HCT116 (cell line): ENCODE results near the gene UCN2.

ENCODE experiments used
- CBX3 ChIP-seq: IDR thresholded peaks from 2 replicates; pipeline ENCODE4 v1.6.1; 2012; ENCODE audit warnings: low read depth
- CEBPB ChIP-seq: IDR thresholded peaks from 2 replicates; pipeline ENCODE4 v1.6.1; 2012; ENCODE audit warnings: low read depth
- CTCF ChIP-seq, 3 experiments: fragments of 200-600 bp in 1 of 3; sonication (generic) in 1 of 3; IDR thresholded peaks in 2 of 3; conservative IDR thresholded peaks in 1 of 3; 2 replicates each; pipeline ENCODE4 v1.5.1; 2012 to 2017; ENCODE audit warnings: low read depth in 2 of 3, low read length in 2 of 3, antibody characterized with exemption in 1 of 3, borderline replicate concordance in 1 of 3, control low read depth in 1 of 3, mild to moderate bottlenecking in 1 of 3, mixed read lengths in 1 of 3, mixed run types in 1 of 3, moderate library complexity in 1 of 3; ENCODE audit not compliant: insufficient read depth in 1 of 3
- EZH2 ChIP-seq: fragments of 200-600 bp; sonication (generic); IDR thresholded peaks from 2 replicates; pipeline ENCODE4 v1.6.1; 2017; ENCODE audit warnings: antibody characterized with exemption, mixed run types
- EZH2phosphoT487 ChIP-seq: fragments of 200-600 bp; IDR thresholded peaks from 2 replicates; pipeline ENCODE4 v1.6.1; 2018; ENCODE audit warnings: antibody characterized with exemption, borderline replicate concordance
- JUND ChIP-seq: IDR thresholded peaks from 2 replicates; pipeline ENCODE4 v1.6.1; 2012
- POLR2A ChIP-seq: IDR thresholded peaks from 2 replicates; pipeline ENCODE4 v1.7.0; 2011; ENCODE audit warnings: borderline replicate concordance; ENCODE audit not compliant: insufficient read depth, insufficient read length; ENCODE audit errors: extremely low read depth
- POLR2AphosphoS5 ChIP-seq: IDR thresholded peaks from 2 replicates; pipeline ENCODE4 v1.6.1; 2011; ENCODE audit warnings: mild to moderate bottlenecking, low read depth, low read length, moderate library complexity
- RAD21 ChIP-seq: IDR thresholded peaks from 2 replicates; pipeline ENCODE4 v1.6.1; 2012; ENCODE audit warnings: low read depth, mild to moderate bottlenecking
- SRF ChIP-seq: IDR thresholded peaks from 2 replicates; pipeline ENCODE4 v1.6.1; 2012; ENCODE audit warnings: low read depth
- TCF7L2 ChIP-seq: IDR thresholded peaks from 2 replicates; pipeline ENCODE4 v1.7.0; 2011; ENCODE audit warnings: borderline replicate concordance, inconsistent platforms; ENCODE audit not compliant: insufficient read depth, insufficient read length; ENCODE audit errors: extremely low read depth
- ZNF274 ChIP-seq: fragments of 200-500 bp; sonication (Bioruptor generic); IDR thresholded peaks from 2 replicates; pipeline ENCODE4 v1.6.1; 2014; ENCODE audit warnings: mild to moderate bottlenecking, low read depth, low read length, inconsistent platforms
- TF ChIP-seq, protein P1 (sequence below): IDR thresholded peaks from 2 replicates; pipeline ENCODE4 v1.6.1; 2012

DNA sequence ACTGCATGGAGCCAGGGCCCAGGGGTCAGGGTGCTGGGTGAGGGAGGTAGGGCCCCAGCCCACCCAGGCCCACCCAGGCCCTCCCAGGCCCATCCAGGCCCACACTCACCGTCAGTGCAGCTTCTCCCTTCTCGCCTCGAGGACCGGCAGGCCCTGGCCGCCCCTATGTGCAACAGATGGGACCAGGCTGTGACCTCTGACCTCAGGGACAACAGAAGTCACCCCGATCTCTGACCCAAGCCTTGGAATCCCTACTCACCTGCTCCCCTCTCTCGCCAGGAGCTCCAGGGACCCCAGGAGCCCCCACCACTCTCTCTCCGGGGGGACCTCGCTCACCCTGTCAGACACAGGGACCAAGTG is 2.8 kb upstream of the UCN2 start:
- TF ChIP-seq POLR2A: no peak
- no peak for TF ChIP-seq EZH2phosphoT487
- TF ChIP-seq, protein P1, sequence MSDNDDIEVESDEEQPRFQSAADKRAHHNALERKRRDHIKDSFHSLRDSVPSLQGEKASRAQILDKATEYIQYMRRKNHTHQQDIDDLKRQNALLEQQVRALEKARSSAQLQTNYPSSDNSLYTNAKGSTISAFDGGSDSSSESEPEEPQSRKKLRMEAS: no peak
- no peak for TF ChIP-seq CTCF (IDR thresholded peaks at IDR 0.05 in 2 of 3, conservative IDR thresholded peaks at IDR 0.05 in 1 of 3; ENCODE audit: borderline replicate concordance in 1 of 3, insufficient read depth in 1 of 3, low read depth in 2 of 3, low read length in 2 of 3)
- TF ChIP-seq POLR2AphosphoS5: no peak
- TF ChIP-seq RAD21: no peak
- TF ChIP-seq CEBPB: no peak
- no peak for TF ChIP-seq EZH2
- TF ChIP-seq JUND: no peak
- TF ChIP-seq ZNF274: no peak
- no peak for TF ChIP-seq TCF7L2
- TF ChIP-seq CBX3: no peak
- no peak for TF ChIP-seq SRF
